Measurements from ENCODE around the gene KYAT1. TPM values are rescaled to one million over a fixed set of nuclear protein-coding genes. Genes with fewer than 3 reads are reported as not detected.
A peak's percentile ranks its signal among the peaks of the same experiment; 100 is the strongest.

KYAT1 gene
- total RNA-seq, 3 donors from 2014 or later, result 1.9 to 6.4 (median 2.9) TPM

DNA sequence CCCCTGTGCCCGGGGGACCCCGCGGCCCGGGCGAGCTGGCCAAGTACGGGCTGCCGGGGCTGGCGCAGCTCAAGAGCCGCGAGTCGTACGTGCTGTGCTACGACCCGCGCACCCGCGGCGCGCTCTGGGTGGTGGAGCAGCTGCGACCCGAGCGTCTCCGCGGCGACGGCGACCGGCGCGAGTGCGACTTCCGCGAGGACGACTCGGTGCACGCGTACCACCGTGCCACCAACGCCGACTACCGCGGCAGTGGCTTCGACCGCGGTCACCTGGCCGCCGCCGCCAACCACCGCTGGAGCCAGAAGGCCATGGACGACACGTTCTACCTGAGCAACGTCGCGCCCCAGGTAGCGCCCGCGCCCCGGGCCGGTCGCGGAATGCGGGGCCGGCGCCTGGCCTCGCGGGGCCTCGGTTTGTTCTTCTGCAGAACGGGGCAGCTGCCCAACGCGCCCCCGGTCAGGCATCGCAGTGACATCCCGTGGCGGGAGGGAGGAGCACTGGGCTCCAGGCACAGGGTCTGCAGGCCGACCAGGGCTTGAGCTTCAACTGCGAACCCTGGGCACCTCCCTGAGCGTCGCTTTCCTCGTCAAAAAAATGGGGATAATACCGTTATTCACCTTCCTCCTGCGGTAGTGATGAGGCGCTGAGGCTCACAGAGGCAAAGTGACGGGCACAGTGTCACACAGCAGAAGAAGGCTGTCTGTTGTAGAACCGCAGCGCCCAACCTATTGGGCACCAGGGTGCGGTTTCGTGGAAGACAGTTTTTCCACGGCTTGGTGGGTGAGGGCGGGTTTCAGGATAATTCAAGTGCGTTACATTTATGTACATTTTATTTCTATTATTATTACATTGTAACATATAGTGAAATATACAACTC lies 62.7 kb downstream of the KYAT1 start:
- Histone ChIP-seq H3K36me3 (ENCODE audit: low read depth) (no peaks in the 10 kb centered on the region), H3K9me3 (no peaks in the 10 kb centered on the region), H3K4me1 (ENCODE audit: low read depth) (peaks cover 15% of the 10 kb centered on the region), H3K4me3 (peak overlapping the region; percentile 46)
- ATAC-seq (peak; percentile 35), DNase-seq (peak; percentile 40 to 71 (median 69))
- intact Hi-C loops (cut with DNase I, micrococcal nuclease), result no loop called here
- TF ChIP-seq, protein P1, sequence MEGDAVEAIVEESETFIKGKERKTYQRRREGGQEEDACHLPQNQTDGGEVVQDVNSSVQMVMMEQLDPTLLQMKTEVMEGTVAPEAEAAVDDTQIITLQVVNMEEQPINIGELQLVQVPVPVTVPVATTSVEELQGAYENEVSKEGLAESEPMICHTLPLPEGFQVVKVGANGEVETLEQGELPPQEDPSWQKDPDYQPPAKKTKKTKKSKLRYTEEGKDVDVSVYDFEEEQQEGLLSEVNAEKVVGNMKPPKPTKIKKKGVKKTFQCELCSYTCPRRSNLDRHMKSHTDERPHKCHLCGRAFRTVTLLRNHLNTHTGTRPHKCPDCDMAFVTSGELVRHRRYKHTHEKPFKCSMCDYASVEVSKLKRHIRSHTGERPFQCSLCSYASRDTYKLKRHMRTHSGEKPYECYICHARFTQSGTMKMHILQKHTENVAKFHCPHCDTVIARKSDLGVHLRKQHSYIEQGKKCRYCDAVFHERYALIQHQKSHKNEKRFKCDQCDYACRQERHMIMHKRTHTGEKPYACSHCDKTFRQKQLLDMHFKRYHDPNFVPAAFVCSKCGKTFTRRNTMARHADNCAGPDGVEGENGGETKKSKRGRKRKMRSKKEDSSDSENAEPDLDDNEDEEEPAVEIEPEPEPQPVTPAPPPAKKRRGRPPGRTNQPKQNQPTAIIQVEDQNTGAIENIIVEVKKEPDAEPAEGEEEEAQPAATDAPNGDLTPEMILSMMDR (IDR thresholded peaks at IDR 0.05), result no peak

DNA sequence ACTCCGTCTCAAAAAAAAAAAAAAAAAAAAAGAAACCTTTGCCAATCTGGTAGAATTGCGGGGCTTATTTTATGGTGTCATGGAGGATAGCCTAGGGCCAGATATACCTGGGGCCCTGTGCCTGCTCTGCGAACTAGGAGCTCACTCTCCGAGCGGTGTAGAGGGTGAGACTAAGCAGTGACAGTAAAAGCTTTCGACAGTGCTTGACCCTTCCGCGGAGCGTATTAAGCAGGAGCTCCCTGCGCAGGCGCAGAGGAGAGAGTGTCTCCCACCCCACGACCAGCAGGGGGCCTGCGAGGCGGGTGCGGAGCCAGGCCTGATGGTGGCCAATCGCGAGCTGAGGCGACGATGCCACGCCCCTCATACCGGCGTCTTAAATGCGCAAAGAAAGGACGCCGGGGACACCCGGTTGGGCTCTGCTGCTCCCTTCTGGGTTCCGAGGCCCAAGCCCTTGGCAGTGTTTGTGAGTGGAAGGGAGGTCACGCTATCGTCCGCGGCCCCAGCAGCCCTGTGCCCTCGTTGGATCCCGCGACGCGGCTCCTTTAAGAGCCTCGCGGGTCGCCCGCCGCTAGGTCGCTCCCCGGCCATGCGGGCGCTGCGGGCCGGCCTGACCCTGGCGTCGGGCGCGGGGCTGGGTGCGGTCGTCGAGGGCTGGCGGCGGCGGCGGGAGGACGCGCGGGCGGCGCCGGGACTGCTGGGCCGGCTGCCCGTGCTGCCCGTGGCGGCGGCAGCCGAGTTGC lies 63.5 kb downstream of the KYAT1 start, which contains the start of gene ENDOG:
Gene ENDOG, plus strand, starts transcription at position 402 of the 740 bp plus-strand sequence. Its CDS starts 185 bp downstream, at position 587.
- H3K4me3 ChIP-seq, result peak within 1 kb of the TSS; percentile 46
- TF ChIP-seq, protein P1 (IDR thresholded peaks at IDR 0.05), result peak; percentile 97
- intact Hi-C loops (cut with DNase I, micrococcal nuclease), result no loop called here
- DNase-seq (peak; percentile 97 to 100 (median 98)), ATAC-seq (peak; percentile 98)
- peaks cover 15% of the 10 kb centered on the region for H3K4me1 ChIP-seq (ENCODE audit: low read depth)
- no peaks in the 10 kb centered on the region for H3K36me3 ChIP-seq (ENCODE audit: low read depth)
- H3K9me3 ChIP-seq, result no peaks in the 10 kb centered on the region

DNA sequence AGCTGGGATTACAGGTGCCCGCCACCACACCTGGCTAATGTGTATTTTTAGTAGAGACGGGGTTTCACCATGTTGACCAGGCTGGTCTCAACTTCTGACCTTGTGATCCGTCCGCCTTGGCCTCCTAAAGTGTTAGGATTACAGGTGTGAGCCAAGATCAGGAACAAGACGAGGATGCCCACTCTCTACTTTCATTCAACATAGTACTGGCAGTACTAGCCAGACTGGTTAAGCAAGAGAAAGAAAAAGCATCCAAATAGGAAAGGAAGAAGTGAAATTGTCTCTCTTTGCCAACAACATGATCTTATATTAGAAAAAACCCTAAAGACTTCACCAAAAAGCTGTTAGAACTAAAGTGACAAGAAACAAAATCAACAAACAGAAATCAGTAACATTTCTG lies 70.9 kb downstream of the KYAT1 start:
- Histone ChIP-seq H3K9me3 (no peaks in the 10 kb centered on the region), H3K4me1 (ENCODE audit: low read depth) (no peaks in the 10 kb centered on the region), H3K36me3 (ENCODE audit: low read depth) (peaks cover 6% of the 10 kb centered on the region), H3K4me3 (no peak overlapping the region)
- DNase-seq (no peak), ATAC-seq (no peak)
- TF ChIP-seq, protein P1 (IDR thresholded peaks at IDR 0.05), result no peak
- intact Hi-C loops (cut with DNase I, micrococcal nuclease), result no loop called here

DNA sequence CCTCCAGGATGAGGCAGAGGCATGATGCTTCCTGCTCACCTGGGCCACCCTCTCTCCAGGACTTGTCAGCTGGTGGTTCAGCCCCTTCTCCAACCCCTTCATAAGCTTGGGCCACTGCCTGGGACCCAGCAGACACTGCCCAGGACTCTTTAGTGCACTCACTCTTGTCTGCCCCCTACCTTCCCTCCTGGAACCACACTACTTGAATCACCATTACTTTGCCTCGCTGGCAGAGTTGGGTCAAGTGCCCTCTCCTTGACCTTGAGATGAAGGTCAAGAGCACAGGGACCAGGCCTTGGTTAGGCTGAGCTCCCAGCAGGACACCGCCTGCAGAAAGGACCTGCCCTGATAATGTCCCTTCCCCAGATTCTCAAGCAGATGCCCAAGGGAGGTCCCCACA lies 71.9 kb downstream of the KYAT1 start:
- intact Hi-C loops (cut with DNase I, micrococcal nuclease), result no loop called here
- peaks cover 7% of the 10 kb centered on the region for H3K36me3 ChIP-seq (ENCODE audit: low read depth)
- DNase-seq, result no peak
- H3K4me1 ChIP-seq (ENCODE audit: low read depth), result no peaks in the 10 kb centered on the region
- TF ChIP-seq, protein P1 (IDR thresholded peaks at IDR 0.05), result no peak
- no peaks in the 10 kb centered on the region for H3K9me3 ChIP-seq
- H3K4me3 ChIP-seq, result no peak overlapping the region
- no peak for ATAC-seq

DNA sequence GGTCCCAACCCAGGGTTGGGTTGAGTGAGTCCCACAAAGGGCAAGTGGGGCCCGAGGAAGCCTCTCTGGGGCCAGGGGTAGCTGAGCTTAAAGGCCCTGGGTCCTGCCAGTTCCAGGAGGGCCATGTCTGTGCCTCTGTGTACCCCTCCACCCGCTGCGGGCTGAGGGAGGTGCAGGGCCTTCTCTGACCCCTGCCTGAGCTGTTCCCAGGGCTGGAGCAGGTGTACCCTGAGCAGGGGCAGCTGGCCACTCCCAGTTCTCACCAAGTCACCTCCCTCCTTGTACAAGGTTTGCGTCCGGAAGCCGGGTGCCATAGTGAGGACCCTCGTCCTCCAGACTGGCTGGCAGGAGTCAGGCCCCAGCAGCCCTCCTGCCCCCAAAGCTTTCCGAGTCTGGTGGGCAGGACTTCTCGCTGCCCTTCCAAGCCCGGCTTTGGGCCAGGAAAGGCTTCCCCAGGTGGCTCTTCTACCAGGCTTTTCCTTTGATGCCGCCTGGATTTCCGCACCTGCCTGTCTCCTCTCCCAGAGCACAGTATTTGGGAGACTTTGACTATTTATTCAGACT lies 72.6 kb downstream of the KYAT1 start:
- Histone ChIP-seq H3K4me3 (no peak overlapping the region), H3K4me1 (ENCODE audit: low read depth) (no peaks in the 10 kb centered on the region), H3K9me3 (no peaks in the 10 kb centered on the region), H3K36me3 (ENCODE audit: low read depth) (peaks cover 7% of the 10 kb centered on the region)
- ATAC-seq (peak; percentile 19), DNase-seq (no peak)
- intact Hi-C loops (cut with DNase I, micrococcal nuclease), result no loop called here
- TF ChIP-seq, protein P1 (IDR thresholded peaks at IDR 0.05), result no peak

Measured in mucosa of descending colon (tissue), 3 donors.